Ishikawa (cell line): ENCODE results near the gene SIRT5.

ENCODE experiments used
- EP300 ChIP-seq: IDR thresholded peaks from 2 replicates; pipeline ENCODE4 v1.6.1; 2012; ENCODE audit warnings: borderline replicate concordance
- REST ChIP-seq: IDR thresholded peaks from 2 replicates; pipeline ENCODE4 v1.6.1; 2012; ENCODE audit warnings: low read depth, mild to moderate bottlenecking
- TCF12 ChIP-seq: IDR thresholded peaks from 2 replicates; pipeline ENCODE4 v1.6.1; 2012; ENCODE audit warnings: low read depth
- ZBTB7A ChIP-seq: IDR thresholded peaks from 2 replicates; pipeline ENCODE4 v1.6.1; 2012; ENCODE audit warnings: low read depth
- TF ChIP-seq, protein P1 (sequence below): IDR thresholded peaks from 2 replicates; pipeline ENCODE4 v1.6.1; 2012

DNA sequence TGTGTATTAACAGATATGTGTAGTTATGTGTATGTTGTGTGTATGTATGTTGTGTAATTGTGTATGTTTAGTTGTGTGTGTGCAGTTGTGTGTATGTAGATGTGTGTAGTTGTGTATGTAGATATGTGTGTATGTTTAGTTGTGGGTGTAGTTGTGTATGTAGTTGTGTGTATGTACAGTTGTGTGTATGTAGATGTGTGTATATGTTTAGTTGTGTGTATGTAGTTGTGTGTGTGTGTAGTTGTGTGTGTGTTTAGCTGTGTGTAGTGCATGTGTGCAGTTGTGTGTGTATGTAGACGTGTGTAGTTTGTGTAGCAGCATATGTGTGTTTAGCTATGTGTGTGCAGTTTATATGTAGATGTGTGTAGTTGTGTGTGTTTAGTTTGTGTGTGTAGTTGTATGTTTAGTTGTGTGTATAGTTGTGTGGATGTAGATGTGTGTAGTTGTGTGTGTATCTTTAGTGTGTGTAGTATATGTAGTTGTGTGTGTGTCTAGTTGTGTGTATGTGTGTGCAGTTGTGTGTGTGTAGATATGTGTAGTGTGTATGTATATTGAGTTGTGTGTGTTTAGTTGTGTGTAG, 16.3 kb downstream of the SIRT5 start:
- TF ChIP-seq EP300, result no peak
- TF ChIP-seq ZBTB7A, result no peak
- TF ChIP-seq TCF12, result no peak
- TF ChIP-seq REST, result no peak
- TF ChIP-seq, protein P1, sequence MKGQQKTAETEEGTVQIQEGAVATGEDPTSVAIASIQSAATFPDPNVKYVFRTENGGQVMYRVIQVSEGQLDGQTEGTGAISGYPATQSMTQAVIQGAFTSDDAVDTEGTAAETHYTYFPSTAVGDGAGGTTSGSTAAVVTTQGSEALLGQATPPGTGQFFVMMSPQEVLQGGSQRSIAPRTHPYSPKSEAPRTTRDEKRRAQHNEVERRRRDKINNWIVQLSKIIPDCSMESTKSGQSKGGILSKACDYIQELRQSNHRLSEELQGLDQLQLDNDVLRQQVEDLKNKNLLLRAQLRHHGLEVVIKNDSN, result no peak
